Measurements from ENCODE around the gene IRX4. TPM values are rescaled to one million over a fixed set of nuclear protein-coding genes. Genes with fewer than 3 reads are reported as not detected.

The IRX4 gene
- total and polyA plus RNA-seq, 2 experiments from 2014 or later = 0.82 to 1.7 TPM

DNA sequence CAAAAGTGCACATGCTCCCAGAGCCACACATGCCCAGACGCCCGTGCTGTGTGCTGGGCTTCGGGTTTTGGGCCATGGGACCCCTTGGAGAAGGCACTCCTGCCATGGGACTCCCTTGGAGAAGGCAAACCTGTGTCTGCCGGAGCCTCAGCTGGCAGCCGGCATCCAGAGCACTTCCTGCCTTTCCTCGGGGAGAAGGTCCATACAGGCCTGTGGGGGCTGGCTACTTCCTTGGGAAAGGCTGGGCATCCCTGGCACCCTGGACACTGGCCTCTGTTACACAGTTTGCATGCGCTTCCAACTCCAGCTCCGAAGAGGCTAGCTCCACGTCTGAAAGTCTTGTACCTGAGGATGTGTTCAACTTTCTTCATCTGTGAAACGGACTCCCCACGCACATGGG lies 14.7 kb upstream of the IRX4 start:
- H3K27ac ChIP-seq (ENCODE audit: low read depth) = no peak overlapping the region
- no peaks in the 10 kb centered on the region for H3F3A ChIP-seq (replicated peaks; ENCODE audit: low read depth)

DNA sequence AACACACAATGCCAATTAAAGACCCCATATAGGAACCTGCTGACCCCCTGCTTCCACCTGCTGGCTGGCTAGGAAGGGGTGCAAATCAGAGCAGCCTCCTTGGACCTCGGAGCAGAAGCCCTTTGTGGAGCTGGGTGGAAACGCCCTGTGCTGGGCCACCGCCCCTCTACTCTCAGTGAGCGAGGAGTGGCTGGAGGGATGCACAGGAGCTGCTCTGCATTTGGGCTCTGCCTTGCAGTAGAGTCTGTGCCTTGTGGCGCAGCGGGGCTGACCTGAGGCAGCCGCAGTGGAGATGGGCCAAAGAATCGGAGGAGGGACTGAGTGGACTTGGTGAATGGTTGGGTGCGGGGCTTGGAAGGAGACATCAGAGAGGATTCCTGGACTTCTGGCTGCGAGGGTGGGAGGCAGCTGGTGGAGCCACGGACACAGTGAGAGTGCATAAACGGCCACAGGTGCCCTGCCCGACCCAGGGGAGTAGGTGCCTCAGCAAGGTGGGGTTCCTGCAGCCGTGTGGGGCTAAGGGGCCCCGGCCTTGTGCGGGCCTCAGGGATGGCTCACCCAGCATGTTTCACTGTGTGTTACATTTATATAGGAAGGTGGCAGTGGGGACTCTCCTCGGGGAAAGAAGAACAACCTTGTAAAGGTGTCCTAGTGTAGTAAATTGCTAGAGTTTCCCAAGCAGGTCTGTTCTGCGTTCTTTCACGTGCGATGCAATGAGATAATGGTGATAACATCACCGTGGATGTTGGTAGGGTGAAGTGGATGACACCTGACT lies 14.1 kb upstream of the IRX4 start:
- H3K27me3 ChIP-seq (ENCODE audit: insufficient read depth) = no peaks in the 10 kb centered on the region
- no peak for TF ChIP-seq ZNF114 (CRISPR knock-in tag; IDR thresholded peaks at IDR 0.05)
- TF ChIP-seq, protein P1, sequence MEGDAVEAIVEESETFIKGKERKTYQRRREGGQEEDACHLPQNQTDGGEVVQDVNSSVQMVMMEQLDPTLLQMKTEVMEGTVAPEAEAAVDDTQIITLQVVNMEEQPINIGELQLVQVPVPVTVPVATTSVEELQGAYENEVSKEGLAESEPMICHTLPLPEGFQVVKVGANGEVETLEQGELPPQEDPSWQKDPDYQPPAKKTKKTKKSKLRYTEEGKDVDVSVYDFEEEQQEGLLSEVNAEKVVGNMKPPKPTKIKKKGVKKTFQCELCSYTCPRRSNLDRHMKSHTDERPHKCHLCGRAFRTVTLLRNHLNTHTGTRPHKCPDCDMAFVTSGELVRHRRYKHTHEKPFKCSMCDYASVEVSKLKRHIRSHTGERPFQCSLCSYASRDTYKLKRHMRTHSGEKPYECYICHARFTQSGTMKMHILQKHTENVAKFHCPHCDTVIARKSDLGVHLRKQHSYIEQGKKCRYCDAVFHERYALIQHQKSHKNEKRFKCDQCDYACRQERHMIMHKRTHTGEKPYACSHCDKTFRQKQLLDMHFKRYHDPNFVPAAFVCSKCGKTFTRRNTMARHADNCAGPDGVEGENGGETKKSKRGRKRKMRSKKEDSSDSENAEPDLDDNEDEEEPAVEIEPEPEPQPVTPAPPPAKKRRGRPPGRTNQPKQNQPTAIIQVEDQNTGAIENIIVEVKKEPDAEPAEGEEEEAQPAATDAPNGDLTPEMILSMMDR (conservative IDR thresholded peaks at IDR 0.05; ENCODE audit: low read depth in 2 of 2) = peak in 1 of 2 experiments; percentile 25; a peak in 2 of 4 replicates
- no peak overlapping the region for H3K4me3 Mint-ChIP-seq

More for the DNA sequence above, 14.7 kb upstream of the IRX4 start:
- no peaks in the 10 kb centered on the region for H3K36me3 Mint-ChIP-seq (ENCODE audit: low read depth)
- Histone ChIP-seq H3K27me3 (ENCODE audit: insufficient read depth) (no peaks in the 10 kb centered on the region), H3K4me2 (no peak overlapping the region), H3K36me3 (ENCODE audit: insufficient read depth) (no peaks in the 10 kb centered on the region), H3K9me2 (ENCODE audit: insufficient read depth) (no peaks in the 10 kb centered on the region), H2AFZ (no peak overlapping the region), H4K20me1 (replicated peaks; ENCODE audit: insufficient read depth) (no peaks in the 10 kb centered on the region), H3K4me1 (ENCODE audit: insufficient read depth) (no peaks in the 10 kb centered on the region), H3K79me2 (replicated peaks; ENCODE audit: insufficient read depth) (no peaks in the 10 kb centered on the region), H3K4me3 (no peak overlapping the region)
- TF ChIP-seq JUNB (IDR thresholded peaks at IDR 0.05; ENCODE audit: unreplicated experiment) = no peak
- peaks cover 6% of the 10 kb centered on the region for H3K9me3 Mint-ChIP-seq
- peaks cover 4% of the 10 kb centered on the region; the same call in 2 of the 3 replicates for H3K4me1 Mint-ChIP-seq
- peaks cover 6% of the 10 kb centered on the region for H3K27me3 Mint-ChIP-seq (ENCODE audit: insufficient read depth, low read depth, poor library complexity)
- H3K4me3 Mint-ChIP-seq = no peak overlapping the region
- H3K27ac Mint-ChIP-seq = no peak overlapping the region
- ATAC-seq = no peak
- no peak for DNase-seq (ENCODE audit: low spot score)

DNA sequence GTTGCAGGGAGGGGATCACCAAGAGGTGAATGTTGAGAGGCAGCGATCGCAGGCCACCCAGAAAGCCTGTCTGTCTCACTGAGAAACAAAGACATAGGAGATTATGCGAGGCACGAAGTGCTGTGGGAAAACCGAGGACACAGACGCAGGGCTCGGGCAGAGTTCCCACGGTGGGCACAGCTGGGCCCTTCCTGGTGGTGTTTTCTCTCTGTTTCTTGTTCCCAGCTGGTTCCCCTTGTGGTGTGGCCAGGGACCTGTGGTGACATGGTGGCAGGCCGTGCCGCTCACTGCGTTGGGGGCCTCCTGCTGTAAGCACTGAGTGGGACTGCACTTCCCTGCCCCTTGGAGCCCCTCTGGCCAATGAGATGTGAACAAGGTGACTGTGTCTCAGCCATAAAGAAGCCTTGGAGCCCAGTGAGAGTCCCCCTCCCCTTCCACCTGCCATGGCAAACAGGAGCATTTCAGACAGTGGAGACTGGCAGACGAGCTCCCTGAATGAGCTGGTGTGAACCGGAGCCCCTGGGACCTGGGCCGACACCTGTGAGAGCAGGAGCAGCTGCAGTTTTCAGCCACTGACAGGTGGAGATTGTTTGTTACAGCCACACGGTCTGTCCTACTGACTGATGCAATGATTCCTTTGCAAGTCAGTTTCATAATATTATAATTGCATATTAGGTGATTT lies 13.2 kb upstream of the IRX4 start:
- no peaks in the 10 kb centered on the region; the same call in 1 of the 3 replicates for H3K9me3 Mint-ChIP-seq
- no peaks in the 10 kb centered on the region for H3K27me3 ChIP-seq (ENCODE audit: insufficient read depth)
- H3K4me3 Mint-ChIP-seq = no peak overlapping the region
- H3K36me3 Mint-ChIP-seq (ENCODE audit: low read depth) = no peaks in the 10 kb centered on the region
- H3K4me2 ChIP-seq = no peak overlapping the region
- peaks cover 4% of the 10 kb centered on the region; the same call in 2 of the 3 replicates for H3K4me1 Mint-ChIP-seq
- no peak overlapping the region for H3K4me3 ChIP-seq
- H4K20me1 ChIP-seq (replicated peaks; ENCODE audit: insufficient read depth) = no peaks in the 10 kb centered on the region
- ATAC-seq (no peak; the same call in 2 of the 3 replicates), DNase-seq (ENCODE audit: low spot score) (no peak)
- H3K27ac ChIP-seq (ENCODE audit: low read depth) = no peak overlapping the region
- no peaks in the 10 kb centered on the region for H3K9me2 ChIP-seq (ENCODE audit: insufficient read depth)
- no peaks in the 10 kb centered on the region for H3K79me2 ChIP-seq (replicated peaks; ENCODE audit: insufficient read depth)
- H3K27me3 Mint-ChIP-seq (ENCODE audit: insufficient read depth, low read depth, poor library complexity) = no peaks in the 10 kb centered on the region
- no peaks in the 10 kb centered on the region for H3K4me1 ChIP-seq (ENCODE audit: insufficient read depth)
- no peaks in the 10 kb centered on the region for H3F3A ChIP-seq (replicated peaks; ENCODE audit: low read depth)
- H2AFZ ChIP-seq = no peak overlapping the region
- no peaks in the 10 kb centered on the region for H3K36me3 ChIP-seq (ENCODE audit: insufficient read depth)
- H3K27ac Mint-ChIP-seq = no peak overlapping the region
- TF ChIP-seq EZH2 (IDR thresholded peaks at IDR 0.05; ENCODE audit: low read depth, unreplicated experiment) (no peak), POLR2AphosphoS5 (IDR thresholded peaks at IDR 0.05; ENCODE audit: low read depth) (no peak), JUNB (IDR thresholded peaks at IDR 0.05; ENCODE audit: unreplicated experiment) (no peak), STAT1 (IDR thresholded peaks at IDR 0.05; ENCODE audit: unreplicated experiment) (no peak), NANOG (IDR thresholded peaks at IDR 0.05; ENCODE audit: borderline replicate concordance) (no peak), ZNF331 (CRISPR knock-in tag; IDR thresholded peaks at IDR 0.05; ENCODE audit: low read depth) (no peak), REST (IDR thresholded peaks at IDR 0.05; ENCODE audit: unreplicated experiment) (no peak), EZH2phosphoT487 (IDR thresholded peaks at IDR 0.05; ENCODE audit: unreplicated experiment) (no peak), CREB1 (CRISPR knock-in tag; IDR thresholded peaks at IDR 0.05; ENCODE audit: low read depth) (no peak)

More for the DNA sequence above, 14.1 kb upstream of the IRX4 start:
- Mint-ChIP-seq H3K9me3 (peaks cover 5% of the 10 kb centered on the region), H3K27me3 (ENCODE audit: insufficient read depth, low read depth, poor library complexity) (peaks cover 6% of the 10 kb centered on the region), H3K36me3 (ENCODE audit: low read depth) (no peaks in the 10 kb centered on the region), H3K4me1 (peaks cover 4% of the 10 kb centered on the region; the same call in 2 of the 3 replicates), H3K27ac (no peak overlapping the region)
- H3K4me3 ChIP-seq = no peak overlapping the region
- H3K27ac ChIP-seq (ENCODE audit: low read depth) = no peak overlapping the region
- no peak; the same call in 2 of the 3 replicates for ATAC-seq
- no peaks in the 10 kb centered on the region for H3K4me1 ChIP-seq (ENCODE audit: insufficient read depth)
- no peaks in the 10 kb centered on the region for H3K9me2 ChIP-seq (ENCODE audit: insufficient read depth)
- H3F3A ChIP-seq (replicated peaks; ENCODE audit: low read depth) = no peaks in the 10 kb centered on the region
- no peaks in the 10 kb centered on the region for H4K20me1 ChIP-seq (replicated peaks; ENCODE audit: insufficient read depth)
- H3K36me3 ChIP-seq (ENCODE audit: insufficient read depth) = no peaks in the 10 kb centered on the region
- no peak for DNase-seq (ENCODE audit: low spot score)
- no peak overlapping the region for H3K4me2 ChIP-seq
- H2AFZ ChIP-seq = no peak overlapping the region
- no peaks in the 10 kb centered on the region for H3K79me2 ChIP-seq (replicated peaks; ENCODE audit: insufficient read depth)

All from GM23338 (cell line).